Stimulated activated CD4-positive, alpha-beta T cell treated with anti-CD3 and anti-CD28 coated beads, Interleukin-1b, Interleukin-23, amount 100 ng/mL, for 48 hours (primary cell): ENCODE data around the gene ZNF700.

Experiments used
- DNase-seq: peaks from one replicate; pipeline ENCODE4 v3.0.0-alpha.2; 2020

Gene ZNF700

DNA sequence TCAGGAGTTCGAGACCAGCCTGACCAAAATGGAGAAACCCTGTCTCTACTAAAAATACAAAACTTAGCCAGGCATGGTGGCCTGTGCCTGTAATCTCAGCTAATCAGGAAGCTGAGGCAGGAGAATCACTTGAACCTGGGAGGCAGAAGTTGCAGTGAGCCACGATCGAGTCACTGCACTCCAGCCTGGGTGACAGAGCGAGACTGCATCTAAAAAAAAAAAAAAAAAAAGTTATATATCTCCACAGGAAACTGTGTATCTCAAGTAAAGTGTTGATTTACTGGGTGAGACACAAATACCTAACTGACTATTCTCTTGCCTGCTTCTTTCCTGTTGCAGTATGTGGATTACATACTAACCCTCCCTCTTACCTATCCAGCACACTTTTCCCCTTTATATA is 67.0 kb downstream of the ZNF700 start:
- DNase-seq = peak; percentile 7

- no peak for DNase-seq
Observed at GRCh38 chr19:11995174-11995573, 70.3 kb downstream of the ZNF700 start.
